Activated T-cell treated with anti-CD3 and anti-CD28 coated beads for 24 hours (primary cell): ENCODE measurements around the gene TPBG.
"Not testable (repeated sequence)": the region's sequence is repeated elsewhere in the genome, so short reads cannot be mapped to it uniquely, and the experiment has no call there.

ENCODE experiments used
- DNase-seq: peaks from one replicate; pipeline ENCODE4 v3.0.0-alpha.2; 2020; ENCODE audit warnings: low read depth

TPBG gene

GRCh38 chr6:82374516-82374915 lies 10.9 kb downstream of the TPBG start:
- no peak for DNase-seq

- DNase-seq: no peak
Observed at GRCh38 chr6:82376636-82377035, 13.0 kb downstream of the TPBG start.

GRCh38 chr6:82380566-82381185 lies 17.1 kb downstream of the TPBG start:
- DNase-seq: no peak

GRCh38 chr6:82381278-82381677 lies 17.7 kb downstream of the TPBG start:
- DNase-seq: no peak

- DNase-seq: no peak
Observed at GRCh38 chr6:82385102-82385501, 21.5 kb downstream of the TPBG start.

- no peak for DNase-seq
Observed at GRCh38 chr6:82385546-82385945, 21.9 kb downstream of the TPBG start.

GRCh38 chr6:82385961-82386360 lies 22.3 kb downstream of the TPBG start:
- DNase-seq: no peak

GRCh38 chr6:82394770-82395169 lies 31.2 kb downstream of the TPBG start:
- not testable (repeated sequence) for DNase-seq

GRCh38 chr6:82396964-82397751 lies 33.5 kb downstream of the TPBG start:
- DNase-seq: no peak

GRCh38 chr6:82397962-82398692 lies 34.5 kb downstream of the TPBG start:
- DNase-seq: no peak

- DNase-seq: no peak
Observed at GRCh38 chr6:82408952-82409431, 45.4 kb downstream of the TPBG start.

GRCh38 chr6:82410151-82410648 lies 46.6 kb downstream of the TPBG start:
- DNase-seq: no peak

GRCh38 chr6:82413868-82414267 lies 50.3 kb downstream of the TPBG start:
- no peak for DNase-seq

GRCh38 chr6:82415820-82416219 lies 52.2 kb downstream of the TPBG start:
- no peak for DNase-seq

- no peak for DNase-seq
Observed at GRCh38 chr6:82416346-82416745, 52.7 kb downstream of the TPBG start.
